Skin of body (tissue), 2 donors: ENCODE results near the gene CYP4F2. TPM values are rescaled to one million over a fixed set of nuclear protein-coding genes. Genes with fewer than 3 reads are reported as not detected.

Source experiments
- small RNA-seq: library from RNA; depleted of rRNA; stranded (forward); fragments of <200 nt; gene quantifications from one replicate; pipeline ENCODE3, GENCODE V24; 2014; ENCODE audit warnings: low replicate concordance
- total RNA-seq: library from RNA; depleted of rRNA; stranded (reverse); fragments of >200 nt; gene quantifications from one replicate; pipeline ENCODE4 v1.2.3, GENCODE V29; 2014

Gene CYP4F2
- total RNA-seq, 1 donor from 2014 or later = 0.89 TPM

Small RNAs within 50 kb of the gene (small RNA-seq; reads per million reads assigned to genes)
- gene CYP4F36P = not detected

Other genes starting within 250 kb of the CYP4F2 start
- 8.1 TPM for gene CYP4F12, start 225.0 kb downstream of the CYP4F2 start, total RNA-seq
- gene OR10H2, start 170.1 kb downstream of the CYP4F2 start, total RNA-seq = not detected
- gene OR10H3, start 160.1 kb downstream of the CYP4F2 start, total RNA-seq = not detected
- gene OR10H5, start 110.4 kb downstream of the CYP4F2 start, total RNA-seq = not detected
- gene OR10H1, start 82.4 kb downstream of the CYP4F2 start, total RNA-seq = not detected
- not detected for gene CYP4F11, start 36.5 kb upstream of the CYP4F2 start, total RNA-seq
- gene OR10H4, start 50.9 kb upstream of the CYP4F2 start, total RNA-seq = not detected
- gene TPM4, start 178.4 kb upstream of the CYP4F2 start, total RNA-seq = 264 TPM
- 46.7 TPM for gene RAB8A, start 213.8 kb upstream of the CYP4F2 start, total RNA-seq
- gene HSH2D, start 245.6 kb upstream of the CYP4F2 start, total RNA-seq = 0.79 TPM